OCI-LY3 (cell line): ENCODE data around the gene MAGEA1.

Source experiments
- H2AFZ ChIP-seq: fragments of 200-600, 300-600 bp; shearing (Covaris generic); 2 replicates; pipeline ENCODE4 v1.6.0; 2014; ENCODE audit warnings: antibody characterized with exemption, low read depth, low read length
- H3K27ac ChIP-seq: fragments of 200-600, 300-600 bp; sonication (generic); 2 replicates; pipeline ENCODE4 v1.5.1; 2014; ENCODE audit warnings: mild to moderate bottlenecking, low read length, moderate library complexity, mixed read lengths
- H3K27me3 ChIP-seq: fragments of 200-600, 300-600 bp; sonication (generic); 2 replicates; pipeline ENCODE4 v1.6.1; 2014; ENCODE audit warnings: low read depth, low read length, mixed read lengths
- H3K36me3 ChIP-seq: fragments of 200-600, 300-600 bp; sonication (generic); replicated peaks from 2 replicates; pipeline ENCODE3; 2014; ENCODE audit warnings: low read depth, low read length, mixed read lengths
- H3K4me1 ChIP-seq: fragments of 300-600, 200-600 bp; sonication (generic); 2 replicates; pipeline ENCODE4 v1.6.1; 2014; ENCODE audit warnings: low read length, mixed read lengths
- H3K4me2 ChIP-seq: fragments of 200-600, 300-600 bp; sonication (generic); 2 replicates; pipeline ENCODE4 v1.6.1; 2014; ENCODE audit warnings: low read length, mixed read lengths
- H3K4me3 ChIP-seq: fragments of 300-600, 200-600 bp; sonication (generic); 2 replicates; pipeline ENCODE4 v1.5.1; 2014; ENCODE audit warnings: antibody characterized with exemption, mild to moderate bottlenecking, low read length, moderate library complexity
- H3K79me2 ChIP-seq: fragments of 300-600, 200-600 bp; shearing (Covaris generic); 2 replicates; pipeline ENCODE4 v1.6.1; 2014; ENCODE audit warnings: mild to moderate bottlenecking, low read length, mixed read lengths
- H3K9ac ChIP-seq: fragments of 300-600, 200-600 bp; shearing (Covaris generic); 2 replicates; pipeline ENCODE4 v1.6.0; 2014; ENCODE audit warnings: mild to moderate bottlenecking, low read length, moderate library complexity
- H3K9me3 ChIP-seq: fragments of 200-600, 300-600 bp; shearing (Covaris generic); 2 replicates; pipeline ENCODE4 v1.6.1; 2014; ENCODE audit warnings: low read length, mixed read lengths; ENCODE audit not compliant: insufficient read depth
- H4K20me1 ChIP-seq: fragments of 200-600, 300-600 bp; sonication (generic); 2 replicates; pipeline ENCODE4 v1.6.1; 2016; ENCODE audit warnings: low read length, mixed read lengths; ENCODE audit not compliant: insufficient read depth
- CTCF ChIP-seq: fragments of 200-600, 300-600 bp; sonication (generic); IDR thresholded peaks from 2 replicates; pipeline ENCODE4 v1.5.1; 2014; ENCODE audit warnings: antibody characterized with exemption, low read length, low read depth
- EZH2phosphoT487 ChIP-seq: fragments of 200-600 bp; shearing (Covaris generic); IDR thresholded peaks from 2 replicates; pipeline ENCODE4 v1.6.1; 2018; ENCODE audit warnings: antibody characterized with exemption, mixed run types, low read depth

The MAGEA1 gene

GRCh38 chrX:153181822-153182221, 2.7 kb downstream of the MAGEA1 start:
- H3K79me2 ChIP-seq, result no peaks in the 10 kb centered on the region
- H2AFZ ChIP-seq, result no peak overlapping the region
- H3K27me3 ChIP-seq, result no peaks in the 10 kb centered on the region
- H3K27ac ChIP-seq, result no peak overlapping the region
- TF ChIP-seq EZH2phosphoT487, result no peak
- TF ChIP-seq CTCF, result no peak
- H3K36me3 ChIP-seq, result no peaks in the 10 kb centered on the region
- H3K4me3 ChIP-seq, result no peak overlapping the region
- H4K20me1 ChIP-seq, result no peaks in the 10 kb centered on the region
- no peaks in the 10 kb centered on the region for H3K9me3 ChIP-seq
- H3K9ac ChIP-seq, result no peak overlapping the region
- H3K4me2 ChIP-seq, result no peak overlapping the region
- no peaks in the 10 kb centered on the region for H3K4me1 ChIP-seq

- no peak for TF ChIP-seq EZH2phosphoT487
- no peak for TF ChIP-seq CTCF
- H3K4me3 ChIP-seq, result no peak overlapping the region
- H3K79me2 ChIP-seq, result no peaks in the 10 kb centered on the region
- no peaks in the 10 kb centered on the region for H3K27me3 ChIP-seq
- no peak overlapping the region for H3K27ac ChIP-seq
- no peak overlapping the region for H2AFZ ChIP-seq
- no peak overlapping the region for H3K9ac ChIP-seq
- H3K36me3 ChIP-seq, result no peaks in the 10 kb centered on the region
- no peaks in the 10 kb centered on the region for H4K20me1 ChIP-seq
- no peak overlapping the region for H3K4me2 ChIP-seq
- H3K9me3 ChIP-seq, result no peaks in the 10 kb centered on the region
- H3K4me1 ChIP-seq, result no peaks in the 10 kb centered on the region
These were observed 5.7 kb downstream of the MAGEA1 start for GRCh38 chrX:153184787-153185186.

- no peaks in the 10 kb centered on the region for H3K4me1 ChIP-seq
- H3K4me2 ChIP-seq, result no peak overlapping the region
- H3K27me3 ChIP-seq, result peaks cover 4% of the 10 kb centered on the region; the same call in 1 of the 2 replicates
- H3K36me3 ChIP-seq, result no peaks in the 10 kb centered on the region
- H3K9ac ChIP-seq, result no peak overlapping the region
- TF ChIP-seq CTCF, result no peak
- no peak overlapping the region for H3K27ac ChIP-seq
- no peak overlapping the region for H3K4me3 ChIP-seq
- H3K79me2 ChIP-seq, result no peaks in the 10 kb centered on the region
- no peaks in the 10 kb centered on the region for H3K9me3 ChIP-seq
- no peaks in the 10 kb centered on the region for H4K20me1 ChIP-seq
- no peak overlapping the region for H2AFZ ChIP-seq
These were observed 11.3 kb downstream of the MAGEA1 start for GRCh38 chrX:153190381-153190780.

GRCh38 chrX:153200462-153200861, 21.4 kb downstream of the MAGEA1 start:
- H3K9me3 ChIP-seq, result no peaks in the 10 kb centered on the region
- H3K36me3 ChIP-seq, result no peaks in the 10 kb centered on the region
- H3K4me3 ChIP-seq, result no peak overlapping the region
- TF ChIP-seq EZH2phosphoT487, result no peak
- no peak for TF ChIP-seq CTCF
- no peak overlapping the region for H3K9ac ChIP-seq
- no peak overlapping the region for H3K27ac ChIP-seq
- H2AFZ ChIP-seq, result no peak overlapping the region
- no peaks in the 10 kb centered on the region for H4K20me1 ChIP-seq
- no peak overlapping the region for H3K4me2 ChIP-seq
- H3K4me1 ChIP-seq, result no peaks in the 10 kb centered on the region
- no peaks in the 10 kb centered on the region for H3K79me2 ChIP-seq
- peaks cover 5% of the 10 kb centered on the region; the same call in 1 of the 2 replicates for H3K27me3 ChIP-seq
